ENCODE data around the gene SPATA25.

SPATA25 gene

DNA sequence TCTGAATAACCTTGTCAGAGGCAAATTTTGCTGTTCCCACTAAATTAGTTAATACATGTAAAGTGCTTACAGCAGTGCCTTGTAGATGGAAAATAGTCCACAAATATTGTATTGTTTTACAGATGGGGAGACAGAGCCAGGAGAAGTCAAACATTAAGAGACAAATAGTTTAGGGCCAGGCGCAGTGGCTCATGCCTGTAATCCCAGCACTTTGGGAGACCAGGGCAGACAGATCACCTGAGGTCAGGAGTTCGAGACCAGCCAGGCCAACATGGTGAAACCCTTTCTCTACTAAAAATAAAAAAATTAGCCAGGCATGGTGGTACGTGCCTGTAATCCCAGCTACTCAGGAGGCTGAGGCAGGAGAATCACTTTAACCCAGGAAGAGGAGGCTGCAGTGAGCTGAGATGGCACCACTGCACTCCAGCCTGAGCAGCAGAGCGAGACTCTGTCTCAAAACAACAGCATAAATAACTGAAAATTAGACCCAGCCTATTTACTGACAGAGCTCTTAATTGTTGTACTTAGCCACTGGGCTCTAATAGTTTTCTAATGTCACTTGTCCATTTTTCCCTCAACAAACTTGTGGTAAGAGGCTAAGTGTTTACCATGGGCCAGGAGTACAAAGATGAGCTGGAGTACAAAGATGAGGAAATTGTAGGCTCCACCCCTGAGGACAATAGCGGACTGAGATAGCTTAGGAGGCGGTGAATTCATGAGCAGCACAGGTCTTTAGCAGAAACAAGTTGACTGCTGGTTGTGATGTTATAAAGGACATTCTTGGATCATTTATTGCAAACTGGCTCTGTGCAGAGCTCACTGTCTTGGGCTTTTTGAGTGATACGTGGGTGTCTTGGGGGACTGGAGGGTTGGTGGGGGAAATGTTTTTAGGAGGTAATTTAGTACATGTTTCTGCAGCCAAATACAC lies 23.6 kb downstream of the SPATA25 start:
- no peak for DNase-seq

GRCh38 chr20:45861221-45862075 lies 26.0 kb downstream of the SPATA25 start:
- no peak for DNase-seq

GRCh38 chr20:45860560-45861220 lies 26.7 kb downstream of the SPATA25 start:
- DNase-seq: no peak

- no peak for DNase-seq
These were observed 27.5 kb downstream of the SPATA25 start for GRCh38 chr20:45859916-45860315.

GRCh38 chr20:45857882-45858216 lies 29.6 kb downstream of the SPATA25 start:
- no peak for DNase-seq

- peak; percentile 100 for DNase-seq
These were observed 30.1 kb downstream of the SPATA25 start, which contains the start of the genes ACOT8 and ZSWIM3 for GRCh38 chr20:45857114-45857881. TSS of gene ACOT8 (minus strand) at chr20:45857392. CDS start at chr20:45857315, 77 bp downstream. TSS of gene ZSWIM3 (plus strand) at chr20:45857614. CDS start at chr20:45857826, 212 bp downstream.

DNA sequence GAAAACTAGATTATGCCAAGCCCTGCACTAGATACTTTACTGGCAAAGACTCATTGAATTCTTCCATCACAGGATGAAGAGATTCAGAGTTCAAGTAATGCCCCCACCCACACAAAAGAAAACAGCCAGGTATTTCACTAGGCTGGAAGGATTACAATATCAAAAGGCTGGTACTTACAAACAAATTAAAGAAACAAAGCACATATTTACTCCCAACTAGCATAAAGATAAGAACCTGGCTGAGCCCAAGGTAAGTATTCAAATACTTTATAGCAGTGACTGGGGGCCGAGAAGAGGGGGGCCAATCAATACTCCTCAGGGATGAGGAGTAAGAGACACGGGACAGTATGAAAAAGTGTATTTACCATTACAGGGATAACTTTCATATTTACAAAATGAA lies 33.9 kb downstream of the SPATA25 start:
- no peak for DNase-seq

- DNase-seq: no peak
These were observed 35.1 kb downstream of the SPATA25 start for GRCh38 chr20:45852326-45852725.

GRCh38 chr20:45851501-45851900 lies 35.9 kb downstream of the SPATA25 start:
- DNase-seq: no peak

DNA sequence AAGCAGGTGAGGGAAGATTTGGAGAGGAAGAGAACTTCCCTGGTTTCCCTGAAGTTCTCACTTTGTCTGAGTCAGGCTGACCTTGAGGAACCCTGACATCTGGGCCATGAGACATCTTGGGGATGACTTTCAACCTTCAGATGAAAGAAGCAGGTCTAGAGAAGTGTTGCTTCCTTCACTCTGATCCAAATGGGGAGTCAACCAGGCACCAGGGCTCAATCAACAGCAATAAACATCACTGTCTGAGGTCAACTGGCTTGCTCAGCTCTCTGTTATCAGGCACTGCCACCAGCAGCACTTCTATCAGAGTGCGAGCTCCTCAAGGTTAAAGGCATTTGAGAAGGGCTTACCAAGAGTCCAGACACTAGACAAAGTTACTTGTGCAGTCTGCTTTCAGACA lies 36.5 kb downstream of the SPATA25 start:
- no peak for DNase-seq

DNA sequence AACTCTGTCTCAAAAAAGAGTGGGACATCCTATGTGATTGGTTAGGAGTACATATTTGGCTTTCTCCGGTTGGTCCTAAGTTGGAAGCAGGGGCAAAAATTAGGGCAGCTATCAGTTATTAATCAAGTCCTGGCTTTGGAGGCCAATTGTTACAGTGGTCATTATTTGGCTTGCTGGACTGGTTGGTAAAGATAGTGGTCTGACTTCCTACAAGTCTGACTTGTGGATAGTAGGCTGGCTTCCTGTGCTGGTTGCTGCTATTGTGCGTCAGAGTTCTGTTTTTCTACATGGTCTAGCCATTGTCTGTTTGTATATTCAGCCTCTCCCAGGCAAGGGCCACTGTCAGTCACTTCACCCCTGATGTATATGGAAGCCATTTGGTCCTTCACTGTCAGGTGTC lies 37.2 kb downstream of the SPATA25 start:
- no peak for DNase-seq

- DNase-seq: no peak
These were observed 38.3 kb downstream of the SPATA25 start for GRCh38 chr20:45848969-45849582.

- no peak for DNase-seq
These were observed 39.0 kb downstream of the SPATA25 start for GRCh38 chr20:45848421-45848820.

DNA sequence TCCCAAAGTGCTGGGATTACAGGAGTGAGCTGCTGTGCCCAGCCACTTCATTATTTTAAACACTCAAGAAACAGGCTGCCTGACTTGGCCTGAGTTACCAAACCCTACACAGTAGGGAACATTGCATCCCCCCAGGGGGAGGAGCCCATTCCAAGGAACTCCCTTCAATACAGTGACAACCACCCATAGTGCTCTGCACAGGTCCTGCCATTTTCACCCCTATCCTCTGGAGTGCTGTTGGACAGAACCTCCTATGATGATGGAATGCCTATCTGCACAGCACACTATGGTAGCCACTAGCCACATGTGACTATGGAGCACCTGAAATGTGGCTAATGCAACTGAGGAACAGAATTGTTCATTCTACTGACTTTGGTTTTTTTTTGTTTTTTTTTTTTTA lies 42.0 kb downstream of the SPATA25 start:
- no peak for DNase-seq

DNA sequence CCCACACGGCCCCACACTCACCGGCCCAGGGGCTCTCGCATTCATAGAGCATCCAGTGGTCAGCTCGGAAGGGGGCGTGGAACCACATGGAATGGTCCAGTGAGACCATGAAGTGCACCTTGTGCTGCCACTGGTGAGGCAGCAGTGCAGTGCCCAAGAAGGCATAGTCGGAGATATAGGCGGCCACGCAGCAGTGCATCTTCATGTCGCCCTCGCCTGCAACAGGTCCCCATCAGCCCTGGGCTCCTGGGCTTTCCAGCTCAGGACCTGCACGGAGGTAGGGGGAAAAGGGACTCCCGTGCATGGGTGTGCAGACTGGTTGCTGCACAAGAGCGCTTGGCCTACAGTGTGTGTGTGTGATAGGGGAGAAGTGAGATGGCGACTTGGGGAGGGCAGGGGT lies 43.9 kb downstream of the SPATA25 start:
- no peak for DNase-seq

DNA sequence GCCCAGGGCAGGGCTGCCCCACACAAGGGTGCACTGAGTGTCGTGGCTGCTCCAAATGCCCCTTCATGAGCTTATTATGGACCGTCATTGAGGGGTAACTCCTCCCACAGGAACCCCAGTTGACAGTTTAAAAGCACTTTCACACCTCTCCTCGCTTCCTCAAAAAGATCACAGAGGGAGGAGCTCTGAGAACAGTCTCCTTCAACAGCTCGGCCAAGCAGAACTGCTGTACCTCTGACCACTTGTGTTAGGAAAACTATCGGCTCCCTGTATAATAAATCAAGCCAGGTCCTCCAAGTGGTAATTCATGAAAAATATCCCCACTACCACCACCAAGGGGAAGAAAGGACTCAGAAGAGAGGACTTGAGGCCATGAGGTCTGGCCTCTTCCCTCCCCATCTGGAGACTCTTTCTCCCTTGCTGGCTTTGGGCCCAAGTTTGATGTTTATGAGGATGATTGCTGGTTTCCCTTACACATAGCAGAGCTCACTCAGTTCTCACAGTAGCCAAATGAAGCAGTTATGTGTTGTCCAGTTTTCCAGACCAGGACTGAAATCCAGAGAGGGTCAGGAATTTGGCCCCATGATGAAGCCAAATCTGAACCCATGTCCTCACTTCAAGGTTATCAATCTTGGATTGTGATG lies 45.1 kb downstream of the SPATA25 start:
- no peak for DNase-seq

- no peak for DNase-seq
These were observed 45.9 kb downstream of the SPATA25 start for GRCh38 chr20:45841407-45842129.

DNA sequence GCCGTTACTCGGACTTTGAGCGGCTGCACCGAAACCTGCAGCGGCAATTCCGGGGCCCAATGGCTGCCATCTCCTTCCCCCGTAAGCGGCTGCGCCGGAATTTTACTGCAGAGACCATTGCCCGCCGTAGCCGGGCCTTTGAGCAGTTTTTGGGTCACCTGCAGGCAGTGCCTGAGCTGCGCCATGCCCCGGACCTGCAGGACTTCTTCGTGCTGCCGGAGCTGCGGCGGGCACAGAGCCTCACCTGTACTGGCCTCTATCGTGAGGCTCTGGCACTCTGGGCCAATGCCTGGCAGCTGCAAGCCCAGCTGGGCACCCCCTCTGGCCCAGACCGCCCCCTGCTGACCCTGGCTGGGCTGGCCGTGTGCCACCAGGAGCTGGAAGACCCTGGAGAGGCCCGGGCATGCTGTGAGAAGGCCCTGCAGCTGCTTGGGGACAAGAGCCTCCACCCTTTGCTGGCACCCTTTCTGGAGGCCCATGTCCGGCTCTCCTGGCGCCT lies 46.7 kb downstream of the SPATA25 start:
- no peak for DNase-seq

- DNase-seq: no peak
These were observed 50.6 kb downstream of the SPATA25 start for GRCh38 chr20:45836841-45837240.
